Esophagus muscularis mucosa (tissue), 4 donors: ENCODE data around the gene MAML3. TPM values are rescaled to one million over a fixed set of nuclear protein-coding genes. Genes with fewer than 3 reads are reported as not detected.

ENCODE experiments used
- DNase-seq: peaks from one replicate; pipeline ENCODE4 v3.0.0-alpha.2; 2017; ENCODE audit errors: extremely low spot score
- H3K27ac ChIP-seq, 4 donors: fragments of 200-600 bp; sonication (generic); replicated peaks in 1 of 4; 1 replicate in 3 of 4; 2 replicates in 1 of 4; pipeline ENCODE4 v1.5.1; 2016 to 2019; ENCODE audit warnings: mild to moderate bottlenecking in 1 of 4
- H3K27me3 ChIP-seq, 4 donors: fragments of 200-600 bp; sonication (generic); one replicate each; pipeline versions ENCODE4 v1.5.1 to v1.6.0; 2016 to 2019
- H3K36me3 ChIP-seq, 4 donors: fragments of 200-600 bp; sonication (generic); one replicate each; pipeline ENCODE4 v1.5.1; 2016 to 2019
- H3K4me1 ChIP-seq, 4 donors: fragments of 200-600 bp; sonication (generic); one replicate each; pipeline ENCODE4 v1.5.1; 2016 to 2019
- H3K4me3 ChIP-seq, 4 donors: fragments of 200-600 bp; sonication (generic); 1 replicate in 2 of 4; 2 replicates in 2 of 4; pipeline ENCODE4 v1.5.1; 2016 to 2019; ENCODE audit warnings: mild to moderate bottlenecking in 4 of 4, moderate library complexity in 1 of 4
- H3K9me3 ChIP-seq, 4 donors: fragments of 200-600 bp; sonication (generic); 1 replicate in 3 of 4; 2 replicates in 1 of 4; pipeline ENCODE4 v1.5.1; 2016 to 2019
- EP300 ChIP-seq: sonication (generic); formaldehyde crosslinking; IDR thresholded peaks from one replicate; pipeline ENCODE4 v1.6.1; 2017; ENCODE audit warnings: antibody characterized with exemption
- POLR2A ChIP-seq: fragments of 450-650 bp; IDR thresholded peaks from one replicate; pipeline ENCODE4 v1.6.1; 2017; ENCODE audit warnings: antibody characterized with exemption, moderate library complexity, mild to moderate bottlenecking, low read depth
- POLR2AphosphoS5 ChIP-seq, 2 donors: sonication (generic); formaldehyde crosslinking; IDR thresholded peaks; one replicate each; pipeline ENCODE4 v1.6.1; 2017; ENCODE audit warnings: antibody characterized with exemption in 2 of 2
- WGBS: methylation state at CpG from one replicate; pipeline ENCODE4 v1.1.5; 2018; 5-methylcytosine and 5-hydroxymethylcytosine counted together
- intact Hi-C: fragments of 100-400 bp; cut with DNase I; formaldehyde crosslinking; loops from one replicate; pipeline ENCODE4 v1.15.1; 2023
- total RNA-seq, 4 donors: library from RNA; depleted of rRNA; stranded (reverse); fragments of >200 nt; gene quantifications; one replicate each; pipeline versions ENCODE4 v1.1.0 to v1.2.1, GENCODE V29; 2016
- TF ChIP-seq, protein P1 (sequence below), 3 experiments: fragments of 200-600 bp in 2 of 3; fragments of 450-650 bp in 1 of 3; sonication (generic) in 2 of 3; IDR thresholded peaks; one replicate each; pipeline ENCODE4 v1.5.1; 2017 to 2019; ENCODE audit warnings: antibody characterized with exemption in 3 of 3, mild to moderate bottlenecking in 2 of 3, moderate library complexity in 1 of 3

Gene MAML3
- total RNA-seq, 4 donors from 2014 or later: 5.0 to 8.7 (median 7.1) TPM

DNA sequence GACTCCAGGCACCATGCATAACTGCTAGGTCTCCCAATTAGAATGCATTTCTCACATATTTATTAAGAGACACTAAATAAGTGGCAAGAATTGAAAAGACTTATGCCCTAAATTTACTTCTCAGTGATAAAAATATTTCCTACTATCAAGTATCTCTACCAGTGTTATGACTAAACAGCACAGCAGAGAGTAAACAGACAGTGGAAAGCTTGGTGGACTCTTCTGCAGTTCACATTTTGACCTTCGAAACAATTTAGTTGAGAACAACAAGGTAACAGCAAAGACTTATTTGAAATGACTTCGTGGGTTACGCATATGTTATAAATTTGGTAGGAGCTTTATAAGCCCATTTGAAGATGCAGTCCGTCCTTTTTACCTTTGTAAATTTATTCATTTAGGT lies 16.3 kb upstream of the MAML3 start:
- Histone ChIP-seq H3K36me3 (no peaks in the 10 kb centered on the region), H3K4me3 (no peak overlapping the region), H3K4me1 (no peaks in the 10 kb centered on the region), H3K27me3 (no peaks in the 10 kb centered on the region), H3K9me3 (no peaks in the 10 kb centered on the region), H3K27ac (no peak overlapping the region)
- no peak for DNase-seq
- intact Hi-C loops: no loop called here
- TF ChIP-seq EP300: no peak
- no peak for TF ChIP-seq POLR2A
- TF ChIP-seq, protein P1, sequence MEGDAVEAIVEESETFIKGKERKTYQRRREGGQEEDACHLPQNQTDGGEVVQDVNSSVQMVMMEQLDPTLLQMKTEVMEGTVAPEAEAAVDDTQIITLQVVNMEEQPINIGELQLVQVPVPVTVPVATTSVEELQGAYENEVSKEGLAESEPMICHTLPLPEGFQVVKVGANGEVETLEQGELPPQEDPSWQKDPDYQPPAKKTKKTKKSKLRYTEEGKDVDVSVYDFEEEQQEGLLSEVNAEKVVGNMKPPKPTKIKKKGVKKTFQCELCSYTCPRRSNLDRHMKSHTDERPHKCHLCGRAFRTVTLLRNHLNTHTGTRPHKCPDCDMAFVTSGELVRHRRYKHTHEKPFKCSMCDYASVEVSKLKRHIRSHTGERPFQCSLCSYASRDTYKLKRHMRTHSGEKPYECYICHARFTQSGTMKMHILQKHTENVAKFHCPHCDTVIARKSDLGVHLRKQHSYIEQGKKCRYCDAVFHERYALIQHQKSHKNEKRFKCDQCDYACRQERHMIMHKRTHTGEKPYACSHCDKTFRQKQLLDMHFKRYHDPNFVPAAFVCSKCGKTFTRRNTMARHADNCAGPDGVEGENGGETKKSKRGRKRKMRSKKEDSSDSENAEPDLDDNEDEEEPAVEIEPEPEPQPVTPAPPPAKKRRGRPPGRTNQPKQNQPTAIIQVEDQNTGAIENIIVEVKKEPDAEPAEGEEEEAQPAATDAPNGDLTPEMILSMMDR (IDR thresholded peaks at IDR 0.05): no peak
- TF ChIP-seq POLR2AphosphoS5 (IDR thresholded peaks at IDR 0.05): no peak
- 92% methylated on average over 4 of the region's 4 CpGs for WGBS

DNA sequence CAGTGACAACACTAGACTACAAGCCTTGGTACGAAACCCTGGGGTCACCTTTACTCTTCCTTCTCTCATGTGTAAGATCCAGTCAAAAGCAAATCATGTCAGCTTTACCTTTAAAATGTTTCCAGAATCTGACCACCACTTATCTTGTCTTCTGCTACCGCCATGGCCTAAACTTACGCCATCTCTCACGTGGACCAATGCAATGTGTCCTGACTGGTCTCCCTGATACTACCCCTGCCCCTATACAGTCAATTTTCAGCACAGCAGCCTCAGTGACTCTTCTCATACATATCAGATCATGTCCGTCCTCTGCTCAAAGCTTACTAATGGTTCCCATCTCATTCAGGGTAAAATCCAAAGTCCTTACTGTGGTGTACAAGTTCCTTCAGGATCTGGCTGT lies 15.0 kb upstream of the MAML3 start:
- no peak for DNase-seq
- no peaks in the 10 kb centered on the region for H3K36me3 ChIP-seq
- TF ChIP-seq EP300 (no peak), POLR2AphosphoS5 (IDR thresholded peaks at IDR 0.05) (no peak), POLR2A (no peak)
- TF ChIP-seq, protein P1 (IDR thresholded peaks at IDR 0.05): no peak
- no peak overlapping the region for H3K4me3 ChIP-seq
- intact Hi-C loops: no loop called here
- WGBS: 96% methylated on average over 5 of the region's 5 CpGs
- no peak overlapping the region for H3K27ac ChIP-seq
- no peaks in the 10 kb centered on the region for H3K4me1 ChIP-seq
- H3K27me3 ChIP-seq: no peaks in the 10 kb centered on the region
- H3K9me3 ChIP-seq: no peaks in the 10 kb centered on the region

DNA sequence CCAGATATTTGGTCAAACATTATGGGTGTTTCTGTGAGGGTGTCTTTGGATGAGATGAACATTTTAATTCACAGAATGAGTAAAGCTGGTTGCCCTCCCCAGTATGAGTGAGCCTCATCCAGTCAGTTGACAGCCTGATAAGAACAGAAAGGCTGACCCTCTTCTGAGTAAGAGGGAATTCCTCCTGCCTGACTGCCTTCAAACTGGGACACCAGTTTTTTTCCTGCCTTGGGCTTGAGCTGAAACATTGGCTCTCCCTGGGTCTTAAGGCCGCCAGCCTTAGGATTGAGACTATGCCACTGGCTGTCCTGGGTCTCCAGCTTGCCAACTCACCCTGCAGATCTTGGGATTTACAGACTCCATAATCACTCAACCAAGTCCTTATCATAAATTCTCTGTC lies 14.5 kb upstream of the MAML3 start:
- DNase-seq: no peak
- no peak overlapping the region for H3K4me3 ChIP-seq
- no peaks in the 10 kb centered on the region for H3K27me3 ChIP-seq
- H3K36me3 ChIP-seq: no peaks in the 10 kb centered on the region
- H3K27ac ChIP-seq: no peak overlapping the region
- no peaks in the 10 kb centered on the region for H3K9me3 ChIP-seq
- TF ChIP-seq POLR2A (no peak), POLR2AphosphoS5 (IDR thresholded peaks at IDR 0.05) (no peak), EP300 (no peak)
- TF ChIP-seq, protein P1 (IDR thresholded peaks at IDR 0.05): no peak
- WGBS: 93% methylated on average over 1 of the region's 1 CpG
- intact Hi-C loops: no loop called here
- H3K4me1 ChIP-seq: peaks cover 0 to 3% (median 2%) of the 10 kb centered on the region in 4 donors

DNA sequence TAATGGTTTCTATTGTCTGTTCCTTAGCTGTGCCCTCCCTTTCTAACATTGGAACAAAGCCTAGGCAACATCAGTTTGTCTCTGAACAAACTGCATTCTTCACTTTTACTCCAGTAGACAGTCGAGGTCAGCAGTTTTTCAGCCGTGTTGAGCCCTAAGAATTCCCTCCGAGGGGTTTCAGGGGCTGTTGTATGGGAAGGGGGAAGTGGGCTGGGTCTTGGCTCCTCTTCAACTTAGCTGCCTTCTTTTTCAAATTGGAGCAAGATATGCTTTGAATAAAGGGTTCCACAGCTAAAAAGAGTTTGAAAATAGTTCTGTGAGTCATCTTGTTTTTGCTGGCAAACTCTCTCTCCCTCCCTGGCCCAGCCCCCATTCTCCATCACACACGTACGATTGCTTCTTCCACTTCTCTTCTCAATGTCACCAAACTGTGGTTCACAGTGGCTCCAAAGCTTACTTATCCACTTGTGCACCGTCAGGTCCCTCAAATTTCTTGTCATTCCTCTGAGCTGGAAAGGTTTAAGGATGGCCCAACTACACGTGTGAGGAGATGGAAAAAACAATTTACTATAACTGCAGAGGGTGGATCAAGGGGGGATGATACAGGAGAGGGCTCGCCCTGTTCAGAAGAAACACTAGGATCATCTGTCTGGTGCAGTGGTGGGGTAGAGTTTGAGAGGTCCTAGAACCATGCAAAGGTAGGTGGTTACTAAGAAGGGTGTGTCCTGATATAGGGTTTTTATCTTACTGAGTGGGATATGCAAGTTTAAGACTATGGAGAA lies 9.2 kb upstream of the MAML3 start:
- Histone ChIP-seq H3K27me3 (no peaks in the 10 kb centered on the region), H3K9me3 (no peaks in the 10 kb centered on the region), H3K4me3 (peak overlapping the region in 3 of 4 donors; percentile 14 to 29 (median 21)), H3K27ac (peak overlapping the region; percentile 27 to 53 (median 44)), H3K4me1 (peaks cover 6 to 23% (median 21%) of the 10 kb centered on the region in 4 donors), H3K36me3 (no peaks in the 10 kb centered on the region)
- DNase-seq: no peak
- TF ChIP-seq EP300: no peak
- 32% methylated on average over 8 of the region's 8 CpGs for WGBS
- intact Hi-C loops: no loop called here

DNA sequence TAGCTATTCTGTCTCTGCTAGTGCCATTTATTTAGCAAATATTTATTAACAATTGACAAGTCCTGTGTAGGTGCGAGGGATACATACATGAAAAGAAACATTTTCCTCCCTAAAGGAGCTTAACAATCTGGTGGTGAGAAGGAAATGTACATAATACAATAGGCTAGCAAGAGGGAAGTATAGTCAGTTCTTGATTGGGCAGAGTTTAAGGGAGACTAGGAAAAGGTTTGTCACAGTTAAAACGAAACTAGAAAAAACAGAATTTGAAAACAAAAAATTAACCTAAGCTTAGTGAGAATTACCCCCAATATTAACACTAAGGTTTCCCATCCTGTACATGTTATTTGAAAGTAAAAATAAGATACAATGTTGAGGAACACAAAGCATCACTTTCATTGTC lies 8.6 kb upstream of the MAML3 start:
- Histone ChIP-seq H3K36me3 (no peaks in the 10 kb centered on the region), H3K27ac (peak overlapping the region; percentile 27 to 53 (median 44)), H3K9me3 (no peaks in the 10 kb centered on the region), H3K27me3 (no peaks in the 10 kb centered on the region), H3K4me1 (peaks cover 6 to 29% (median 26%) of the 10 kb centered on the region in 4 donors), H3K4me3 (peak overlapping the region in 3 of 4 donors; percentile 14 to 29 (median 21))
- 67% methylated on average over 2 of the region's 2 CpGs for WGBS
- intact Hi-C loops: no loop called here
- TF ChIP-seq POLR2A: no peak
- TF ChIP-seq, protein P1 (IDR thresholded peaks at IDR 0.05): no peak
- TF ChIP-seq EP300: no peak
- no peak for TF ChIP-seq POLR2AphosphoS5 (IDR thresholded peaks at IDR 0.05)
- no peak for DNase-seq
